Neural cell (in vitro differentiated cells): ENCODE measurements around the gene LHFPL6. TPM values are rescaled to one million over a fixed set of nuclear protein-coding genes. Genes with fewer than 3 reads are reported as not detected.

Source experiments
- H2AFZ ChIP-seq: fragments of 200-600, 300-800 bp; sonication (generic), shearing (Covaris generic); 2 replicates; pipeline ENCODE4 v1.6.0; 2014; ENCODE audit warnings: low read depth, mild to moderate bottlenecking, antibody characterized with exemption, low read length, moderate library complexity
- H3F3A ChIP-seq: fragments of 200-600 bp; shearing (Covaris generic); 2 replicates; pipeline ENCODE4 v1.6.1; 2016; ENCODE audit warnings: mild to moderate bottlenecking, moderate library complexity, mixed read lengths, antibody characterized with exemption, low read length; ENCODE audit not compliant: insufficient read depth, poor library complexity, severe bottlenecking
- H3K27ac ChIP-seq: fragments of 200-600, 300-800 bp; sonication (generic), shearing (Covaris generic); 2 replicates; pipeline ENCODE4 v1.5.1; 2014; ENCODE audit warnings: mild to moderate bottlenecking, low read length, moderate library complexity
- H3K27me3 ChIP-seq: fragments of 300-800, 200-600 bp; sonication (generic), shearing (Covaris generic); 2 replicates; pipeline ENCODE4 v1.6.0; 2014; ENCODE audit warnings: mild to moderate bottlenecking, low read depth, low read length, moderate library complexity; ENCODE audit not compliant: insufficient read depth
- H3K36me3 ChIP-seq: fragments of 300-800, 200-600 bp; sonication (generic), shearing (Covaris generic); 2 replicates; pipeline ENCODE4 v1.5.1; 2014; ENCODE audit warnings: mild to moderate bottlenecking, antibody characterized with exemption, low read length, moderate library complexity; ENCODE audit not compliant: insufficient read depth
- H3K4me2 ChIP-seq: fragments of 300-800, 200-600 bp; sonication (generic), shearing (Covaris generic); 2 replicates; pipeline ENCODE4 v1.6.0; 2014; ENCODE audit warnings: mild to moderate bottlenecking, low read length
- H3K4me3 ChIP-seq: fragments of 300-800, 200-600 bp; sonication (generic), shearing (Covaris generic); 2 replicates; pipeline ENCODE4 v1.5.1; 2014; ENCODE audit warnings: mild to moderate bottlenecking, low read length, moderate library complexity
- H3K79me2 ChIP-seq: fragments of 200-600 bp; shearing (Covaris generic); replicated peaks from 2 replicates; pipeline ENCODE4 v1.6.0; 2014; ENCODE audit warnings: mild to moderate bottlenecking, low read length, moderate library complexity; ENCODE audit not compliant: insufficient read depth
- H3K9ac ChIP-seq: fragments of 300-800, 200-600 bp; sonication (generic), shearing (Covaris generic); 2 replicates; pipeline ENCODE4 v1.6.1; 2016; ENCODE audit warnings: mild to moderate bottlenecking, low read length, mixed read lengths
- H3K9me2 ChIP-seq: fragments of 200-600 bp; shearing (Covaris generic); 2 replicates; pipeline ENCODE4 v1.6.1; 2016; ENCODE audit warnings: mild to moderate bottlenecking, low read length, mixed read lengths; ENCODE audit not compliant: insufficient read depth
- H3K9me3 ChIP-seq: fragments of 200-600, 300-800 bp; sonication (generic), shearing (Covaris generic); 2 replicates; pipeline ENCODE4 v1.6.1; 2016; ENCODE audit warnings: mild to moderate bottlenecking, mixed run types, low read length, moderate library complexity, mixed read lengths
- H4K20me1 ChIP-seq: fragments of 200-600 bp; shearing (Covaris generic); 2 replicates; pipeline ENCODE4 v1.6.1; 2016; ENCODE audit warnings: mild to moderate bottlenecking, mixed run types; ENCODE audit not compliant: insufficient read depth
- CTCF ChIP-seq: fragments of 450-650 bp; IDR thresholded peaks from 2 replicates; pipeline ENCODE4 v1.5.1; 2014; ENCODE audit warnings: antibody characterized with exemption, mild to moderate bottlenecking, moderate library complexity; ENCODE audit not compliant: poor library complexity, severe bottlenecking
- EP300 ChIP-seq: fragments of 450-650 bp; conservative IDR thresholded peaks from 2 replicates; pipeline ENCODE4 v1.6.1; 2014; ENCODE audit warnings: antibody characterized with exemption, mild to moderate bottlenecking, moderate library complexity; ENCODE audit not compliant: poor library complexity, severe bottlenecking
- EZH2 ChIP-seq: fragments of 200-600, 300-800 bp; shearing (Covaris generic), sonication (generic); IDR thresholded peaks from 2 replicates; pipeline ENCODE4 v1.6.1; 2014; ENCODE audit warnings: antibody characterized with exemption, low read length, borderline replicate concordance, mild to moderate bottlenecking; ENCODE audit not compliant: insufficient read depth, poor library complexity, severe bottlenecking
- MXI1 ChIP-seq: fragments of 450-650 bp; conservative IDR thresholded peaks from 2 replicates; pipeline ENCODE4 v1.6.1; 2014; ENCODE audit warnings: antibody characterized with exemption, mild to moderate bottlenecking; ENCODE audit not compliant: poor library complexity, severe bottlenecking
- POLR2AphosphoS5 ChIP-seq: IDR thresholded peaks from 2 replicates; pipeline ENCODE4 v1.6.1; 2012
- RAD21 ChIP-seq: fragments of 450-650 bp; conservative IDR thresholded peaks from 2 replicates; pipeline ENCODE4 v1.6.1; 2014; ENCODE audit warnings: antibody characterized with exemption, mild to moderate bottlenecking, moderate library complexity
- REST ChIP-seq: IDR thresholded peaks from 2 replicates; pipeline ENCODE4 v1.6.1; 2012; ENCODE audit warnings: borderline replicate concordance
- SMC3 ChIP-seq: fragments of 450-650 bp; conservative IDR thresholded peaks from 2 replicates; pipeline ENCODE4 v1.6.1; 2014; ENCODE audit warnings: antibody characterized with exemption, mild to moderate bottlenecking, moderate library complexity; ENCODE audit not compliant: poor library complexity
- TAF1 ChIP-seq: IDR thresholded peaks from 2 replicates; pipeline ENCODE4 v1.6.1; 2012; ENCODE audit warnings: low read depth
- polyA plus RNA-seq: library from polyadenylated mRNA; depleted of rRNA; stranded (reverse); fragments of >200 nt; gene quantifications from 2 replicates; pipeline ENCODE4 v1.2.3, GENCODE V29; 2014

The LHFPL6 gene
- polyA plus RNA-seq, 1 donor from 2014 or later, result 36.3 TPM

- no peaks in the 10 kb centered on the region for H3K79me2 ChIP-seq
- no peaks in the 10 kb centered on the region for H4K20me1 ChIP-seq
- H3K4me2 ChIP-seq, result no peak overlapping the region
- no peaks in the 10 kb centered on the region for H3K9me2 ChIP-seq
- H3K27me3 ChIP-seq, result no peaks in the 10 kb centered on the region
- H3K9me3 ChIP-seq, result no peaks in the 10 kb centered on the region
- no peak overlapping the region for H3K27ac ChIP-seq
- H3K9ac ChIP-seq, result no peak overlapping the region
- H3K36me3 ChIP-seq, result no peaks in the 10 kb centered on the region
- H3F3A ChIP-seq, result no peaks in the 10 kb centered on the region
- H3K4me3 ChIP-seq, result no peak overlapping the region
- no peak overlapping the region for H2AFZ ChIP-seq
- TF ChIP-seq CTCF, result no peak
- no peak for TF ChIP-seq RAD21
- TF ChIP-seq POLR2AphosphoS5, result no peak
- no peak for TF ChIP-seq EZH2
- no peak for TF ChIP-seq EP300
- no peak for TF ChIP-seq TAF1
- TF ChIP-seq MXI1, result no peak
- TF ChIP-seq SMC3, result no peak
- TF ChIP-seq REST, result no peak
Observed at GRCh38 chr13:39641645-39642044, 38.7 kb upstream of the LHFPL6 start.

GRCh38 chr13:39637890-39638289 lies 34.9 kb upstream of the LHFPL6 start:
- Histone ChIP-seq H2AFZ (no peak overlapping the region), H3K4me2 (no peak overlapping the region), H3K4me3 (no peak overlapping the region), H3K9me3 (no peaks in the 10 kb centered on the region), H3K27ac (no peak overlapping the region), H4K20me1 (no peaks in the 10 kb centered on the region), H3K9ac (no peak overlapping the region), H3K9me2 (no peaks in the 10 kb centered on the region), H3K36me3 (no peaks in the 10 kb centered on the region), H3K27me3 (no peaks in the 10 kb centered on the region), H3F3A (no peaks in the 10 kb centered on the region), H3K79me2 (no peaks in the 10 kb centered on the region)
- TF ChIP-seq POLR2AphosphoS5 (peak; percentile 35), EZH2 (no peak)

GRCh38 chr13:39635564-39635963 lies 32.6 kb upstream of the LHFPL6 start:
- Histone ChIP-seq H3K4me2 (no peak overlapping the region), H3K27me3 (no peaks in the 10 kb centered on the region), H3K9me3 (no peaks in the 10 kb centered on the region), H3K36me3 (no peaks in the 10 kb centered on the region), H4K20me1 (no peaks in the 10 kb centered on the region), H3K4me3 (no peak overlapping the region), H2AFZ (no peak overlapping the region), H3F3A (no peaks in the 10 kb centered on the region), H3K27ac (no peak overlapping the region), H3K9ac (no peak overlapping the region), H3K79me2 (no peaks in the 10 kb centered on the region), H3K9me2 (no peaks in the 10 kb centered on the region)
- TF ChIP-seq SMC3 (no peak), REST (no peak), CTCF (no peak), RAD21 (no peak), EP300 (no peak), MXI1 (no peak), TAF1 (no peak), POLR2AphosphoS5 (no peak), EZH2 (no peak)
